HG02623 (cell line): Measurements from ENCODE around the gene GAREM2.

Experiments
- ATAC-seq: cut with Tn5 transposase; IDR thresholded peaks from one replicate; pipeline ENCODE4 v1.9.1; 2021; ENCODE audit warnings: moderate library complexity; ENCODE audit not compliant: unreplicated experiment

The GAREM2 gene

DNA sequence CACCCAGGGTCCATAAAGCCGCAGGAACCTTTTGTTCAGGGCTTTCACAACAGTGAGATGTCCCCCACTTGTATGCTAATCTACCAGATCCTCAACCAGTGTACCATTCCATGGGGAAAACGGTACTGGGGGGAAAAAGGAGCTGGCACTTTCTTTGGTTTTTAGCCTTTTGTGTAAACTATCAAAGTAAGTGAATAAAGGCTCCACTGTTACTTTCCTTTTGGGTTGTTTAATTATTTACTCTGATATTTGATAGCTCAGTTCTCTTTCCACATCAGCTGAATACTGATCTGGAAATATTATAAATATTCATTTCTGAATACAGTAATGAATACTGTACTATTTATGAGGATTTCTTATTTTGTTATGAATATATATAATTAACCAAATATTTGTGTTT lies 51.2 kb downstream of the GAREM2 start:
- no peak for ATAC-seq

DNA sequence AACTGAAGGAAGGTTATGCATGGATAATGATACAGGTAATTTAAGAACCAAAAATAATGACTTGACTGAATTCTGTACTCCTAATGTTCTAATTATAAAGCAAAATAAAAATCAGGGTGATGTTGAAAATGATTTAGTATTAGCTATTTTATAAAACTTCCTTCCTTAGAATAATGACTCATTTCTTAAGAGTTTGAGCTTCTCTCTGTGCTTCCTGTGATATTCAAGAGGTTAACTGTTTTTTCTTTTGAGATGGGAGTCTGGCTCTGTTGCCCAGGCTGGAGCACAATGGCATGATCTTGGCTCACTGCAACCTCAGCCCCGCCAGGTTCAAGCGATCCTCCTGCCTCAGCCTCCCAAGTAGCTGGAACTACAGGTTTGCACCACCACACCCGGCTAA lies 56.7 kb downstream of the GAREM2 start:
- no peak for ATAC-seq

DNA sequence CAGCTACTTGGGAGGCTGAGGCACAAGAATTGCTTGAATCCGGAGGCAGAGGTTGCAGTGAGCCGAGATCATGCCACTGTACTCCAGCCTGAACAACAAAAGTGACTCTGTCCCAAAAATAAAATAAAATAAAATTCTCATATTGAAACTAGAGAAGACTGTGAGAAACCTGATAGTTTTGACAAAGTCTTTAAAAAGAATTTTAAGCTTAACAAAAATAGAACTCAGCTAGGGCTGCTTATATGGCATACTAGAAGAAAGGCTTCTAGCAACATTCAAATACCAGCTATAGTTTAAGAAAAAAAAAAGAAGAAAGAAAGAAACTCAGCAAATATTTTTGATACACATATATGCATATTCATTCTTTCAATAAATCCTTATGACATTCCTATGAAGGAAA lies 57.9 kb downstream of the GAREM2 start:
- no peak for ATAC-seq

DNA sequence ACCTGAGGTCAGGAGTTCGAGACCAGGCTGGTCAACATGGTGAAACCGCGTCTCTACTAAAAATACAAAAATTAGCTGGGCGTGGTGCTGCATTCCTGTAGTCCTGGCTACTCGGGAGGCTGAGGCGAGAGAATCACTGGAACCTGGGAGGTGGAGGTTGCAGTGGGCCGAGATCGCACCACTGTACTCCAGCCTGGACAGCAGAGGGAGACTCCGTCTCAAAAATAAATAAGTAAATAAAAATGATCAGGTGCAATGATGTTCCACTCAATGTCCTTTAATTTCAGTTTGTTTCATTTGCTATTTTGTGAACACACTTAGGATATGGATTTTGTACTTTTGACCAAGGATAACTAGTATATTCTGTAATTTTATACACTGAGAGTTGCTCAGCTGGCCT lies 62.2 kb downstream of the GAREM2 start:
- ATAC-seq: no peak

DNA sequence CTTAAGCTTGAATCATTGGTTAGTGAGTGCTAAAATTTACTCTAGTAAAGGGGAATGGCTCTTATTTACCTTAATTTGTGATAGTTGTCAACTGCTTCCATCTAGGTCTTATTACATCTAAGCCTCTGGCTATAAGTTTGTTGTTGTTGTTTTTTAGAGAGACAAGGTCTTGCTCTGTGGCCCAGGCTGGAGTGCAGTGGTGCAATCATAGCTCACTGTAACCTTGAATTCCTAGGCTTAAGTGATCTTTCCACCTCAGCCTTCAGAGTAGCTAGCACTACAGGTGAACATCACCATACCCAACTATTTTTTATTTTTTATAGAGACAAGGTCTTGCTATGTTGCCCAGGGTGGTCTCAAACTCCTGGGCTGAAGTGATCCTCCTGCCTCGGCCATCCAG lies 65.0 kb downstream of the GAREM2 start:
- ATAC-seq: no peak

DNA sequence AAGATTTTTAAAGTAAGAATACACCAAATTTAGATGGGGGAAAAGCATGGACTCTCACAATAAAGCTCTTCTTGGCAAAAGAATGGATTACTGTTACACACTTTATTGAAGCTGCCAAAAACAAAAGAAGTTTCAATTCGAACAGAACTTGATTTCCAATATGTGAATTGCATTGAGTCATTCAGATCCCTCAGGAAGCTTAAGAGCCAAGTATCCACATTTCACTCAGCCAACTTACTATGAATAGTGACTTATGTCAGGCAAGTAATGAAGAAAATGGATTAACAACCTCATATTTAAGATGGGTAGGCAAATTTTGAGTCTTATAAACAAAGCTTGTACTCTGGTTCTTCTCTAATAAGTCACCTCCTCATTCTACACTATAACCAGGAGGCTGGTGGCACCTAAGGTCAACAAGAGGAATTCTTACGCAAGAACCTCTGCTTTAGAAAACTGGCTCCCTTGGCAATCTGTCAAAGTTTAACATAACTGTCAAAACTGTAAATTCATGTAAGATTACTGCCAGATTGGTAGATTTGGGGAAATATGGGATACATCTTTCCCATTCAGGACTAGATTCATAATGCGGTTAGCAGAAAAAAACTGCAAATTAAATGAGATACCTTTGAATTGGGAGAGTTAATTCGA lies 65.5 kb downstream of the GAREM2 start:
- no peak for ATAC-seq
